Hepatic stellate cell (primary cell): ENCODE data around the gene KRR1.
A peak's percentile ranks its signal among the peaks of the same experiment; 100 is the strongest.
"Not testable (repeated sequence)": the region's sequence is repeated elsewhere in the genome, so short reads cannot be mapped to it uniquely, and the experiment has no call there.

Experiments
- DNase-seq: peaks from one replicate; pipeline ENCODE4 v3.0.0; 2011; ENCODE audit warnings: low spot score

Gene KRR1

DNA sequence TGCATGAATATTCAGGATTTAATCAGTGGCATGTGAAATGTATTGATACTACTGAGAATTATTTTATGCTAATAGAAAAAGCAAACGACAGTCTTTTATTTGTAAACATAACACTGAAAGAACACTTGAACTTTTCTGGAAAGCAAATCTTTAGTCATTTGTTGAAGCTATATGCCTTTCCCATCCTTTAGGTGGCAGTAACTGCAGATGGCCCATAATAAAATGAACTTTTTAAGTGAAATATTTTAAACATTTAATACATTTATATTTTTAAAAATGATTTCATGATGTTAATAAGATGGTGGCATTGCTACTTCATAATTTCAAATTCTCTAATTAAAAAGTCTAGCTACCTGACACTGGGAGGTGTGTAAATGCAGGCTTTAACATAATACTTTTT lies 13.9 kb upstream of the KRR1 start:
- no peak for DNase-seq

GRCh38 chr12:75522124-75522523 lies 10.7 kb upstream of the KRR1 start:
- not testable (repeated sequence) for DNase-seq

DNA sequence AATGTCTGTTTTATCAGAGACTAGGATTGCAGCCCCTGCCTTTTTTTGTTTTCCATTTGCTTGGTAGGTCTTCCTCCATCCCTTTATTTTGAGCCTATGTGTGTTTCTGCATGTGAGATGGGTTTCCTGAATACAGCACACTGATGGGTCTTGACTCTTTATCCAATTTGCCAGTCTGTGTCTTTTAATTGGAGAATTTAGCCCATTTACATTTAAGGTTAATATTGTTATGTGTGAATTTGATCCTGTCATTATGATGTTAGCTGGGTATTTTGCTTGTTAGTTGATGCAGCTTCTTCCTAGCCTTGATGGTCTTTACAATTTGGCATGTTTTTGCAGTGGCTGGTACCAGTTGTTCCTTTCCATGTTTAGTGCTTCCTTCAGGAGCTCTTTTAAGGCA lies 9.8 kb upstream of the KRR1 start:
- DNase-seq: not testable (repeated sequence)

- DNase-seq: no peak
Measured at GRCh38 chr12:75509621-75510020, 1.8 kb downstream of the KRR1 start.

DNA sequence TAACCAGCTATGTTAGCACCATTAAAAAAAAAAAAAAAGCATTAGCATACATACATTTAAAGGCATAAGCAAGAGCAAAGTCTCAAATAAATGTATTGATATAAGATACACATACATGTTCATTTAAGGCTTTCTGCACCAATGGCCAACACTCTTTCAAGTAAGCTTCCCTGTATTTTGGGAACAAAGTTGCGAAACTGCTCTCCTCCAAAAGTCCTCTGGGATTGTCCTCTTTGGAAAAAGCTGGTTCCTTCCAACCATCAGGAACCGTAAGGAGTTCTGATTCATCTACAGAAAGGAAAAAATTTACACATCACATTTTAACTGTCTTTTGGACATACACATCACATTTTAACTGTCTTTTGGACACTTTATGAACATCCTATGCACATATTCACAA lies 3.2 kb downstream of the KRR1 start:
- DNase-seq: no peak

GRCh38 chr12:75507086-75507485 lies 4.3 kb downstream of the KRR1 start:
- no peak for DNase-seq

DNA sequence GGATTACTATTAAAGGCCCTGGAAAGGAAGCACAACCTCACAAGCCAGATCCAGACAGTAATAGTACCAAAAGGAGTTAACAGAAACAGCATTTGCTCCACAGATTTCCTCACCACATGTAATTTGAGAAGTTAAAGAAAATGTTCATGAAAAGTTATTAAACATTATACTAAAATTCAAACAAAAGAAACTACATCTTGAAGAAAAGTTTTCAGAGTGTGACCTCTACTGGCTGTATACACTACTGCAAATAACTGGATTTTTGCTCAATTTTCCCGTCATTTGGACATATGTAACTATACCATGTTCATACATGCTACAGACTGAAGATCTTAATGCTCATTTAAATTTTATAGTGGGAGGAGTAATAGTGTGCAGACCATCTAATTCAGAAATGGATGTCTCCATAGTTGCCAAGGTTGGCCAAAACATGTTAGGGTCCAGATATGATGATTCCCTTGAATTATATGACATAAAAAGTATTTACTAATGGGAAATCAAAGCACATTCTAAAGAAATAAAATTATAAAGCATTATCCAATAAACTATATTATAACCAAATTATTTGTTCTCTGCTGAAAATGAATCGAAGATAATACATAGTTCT lies 5.6 kb downstream of the KRR1 start:
- DNase-seq: no peak

- DNase-seq: no peak
Measured at GRCh38 chr12:75503866-75504265, 7.5 kb downstream of the KRR1 start.

DNA sequence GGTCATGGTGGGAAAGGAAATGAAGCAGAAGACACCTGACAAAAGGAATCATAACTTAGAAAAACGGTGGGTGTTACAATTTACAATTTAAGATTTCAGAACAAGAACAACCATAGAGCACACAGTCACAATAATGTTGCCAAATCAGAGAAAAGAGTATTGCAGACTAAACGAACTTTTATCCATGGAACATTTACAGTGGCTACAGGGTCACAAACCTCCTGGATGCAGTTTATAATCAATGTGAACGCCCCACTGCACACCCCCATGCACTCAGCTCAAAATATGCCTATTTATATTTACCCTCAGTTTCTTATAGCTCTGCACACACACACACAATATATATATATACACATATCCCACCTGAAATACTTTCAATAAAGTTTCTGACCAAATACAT lies 8.0 kb downstream of the KRR1 start:
- no peak for DNase-seq

DNA sequence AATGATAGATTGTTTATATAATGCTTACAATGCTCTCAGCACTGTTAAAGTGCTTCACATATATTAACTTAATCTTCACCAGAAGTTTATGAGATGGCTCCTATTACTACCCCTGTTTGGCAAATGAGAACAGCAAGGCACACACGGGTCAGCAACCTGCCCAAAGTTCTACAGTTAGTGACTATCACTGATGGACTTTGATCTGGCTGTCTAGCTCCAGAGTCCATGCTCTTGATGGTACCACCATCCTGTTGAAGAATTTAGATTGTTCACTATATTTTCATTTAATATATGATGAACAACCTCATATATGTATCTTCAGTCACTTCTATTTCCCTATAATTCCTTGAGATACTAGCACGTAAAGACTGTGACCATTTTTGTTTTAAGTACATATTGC lies 20.2 kb downstream of the KRR1 start:
- DNase-seq: no peak

- no peak for DNase-seq
Measured at GRCh38 chr12:75489613-75490210, 21.7 kb downstream of the KRR1 start.

DNA sequence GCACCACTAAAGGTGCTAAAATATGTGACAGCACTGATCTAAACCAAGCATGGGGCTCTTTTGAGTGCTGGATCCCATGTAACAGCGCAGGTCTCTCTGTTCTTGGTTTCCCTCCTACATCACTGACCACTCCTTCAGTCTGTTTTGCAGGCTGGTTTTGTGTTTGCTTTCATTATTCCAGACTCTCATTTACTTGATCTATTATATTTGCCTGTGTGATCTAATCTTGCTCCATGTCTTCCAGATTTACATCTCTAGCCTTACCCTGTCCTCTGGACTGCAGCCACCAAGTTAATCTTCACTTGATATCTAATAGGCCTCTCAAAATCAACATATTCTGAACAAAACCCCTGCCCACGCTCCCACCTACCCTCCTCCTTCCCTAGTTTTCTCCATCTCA lies 22.2 kb downstream of the KRR1 start:
- no peak for DNase-seq

DNA sequence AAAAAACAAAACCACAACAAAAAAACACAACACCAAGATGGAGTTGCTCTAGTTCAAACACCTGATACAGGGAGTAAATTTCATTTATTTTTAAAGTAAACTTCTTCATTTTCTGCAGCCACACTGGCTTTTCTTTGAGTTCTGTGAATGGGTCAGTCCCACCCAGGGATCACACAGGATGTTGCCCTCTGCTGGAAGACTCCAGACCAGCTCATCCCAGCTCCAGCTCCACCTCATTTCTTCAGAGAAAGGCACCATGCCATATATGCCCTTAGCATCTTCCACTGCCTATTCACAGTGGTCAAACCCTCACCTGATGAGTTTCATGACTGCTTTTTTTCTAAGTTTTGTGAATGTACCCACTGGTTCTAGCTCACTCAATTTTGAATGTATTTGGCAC lies 22.9 kb downstream of the KRR1 start:
- peak; percentile 54 for DNase-seq

GRCh38 chr12:75487308-75487707 lies 24.1 kb downstream of the KRR1 start:
- no peak for DNase-seq

DNA sequence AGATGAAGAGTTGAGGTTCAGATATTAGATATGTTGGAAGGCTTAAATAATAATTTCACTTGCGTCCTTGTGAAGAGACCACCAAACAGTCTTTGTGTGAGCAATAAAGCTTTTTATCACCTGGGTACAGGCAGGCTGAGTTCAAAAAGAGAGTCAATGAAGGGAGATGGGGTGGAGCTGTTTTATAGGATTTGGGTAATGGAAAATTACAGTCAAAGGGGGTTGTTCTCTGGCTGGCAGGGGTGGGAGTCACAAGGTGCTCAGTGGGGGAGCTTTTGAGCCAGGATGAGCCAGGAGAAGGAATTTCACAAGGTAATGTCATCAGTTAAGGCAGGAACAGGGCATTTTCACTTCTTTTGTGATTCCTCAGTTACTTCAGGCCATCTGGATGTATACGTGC lies 27.0 kb downstream of the KRR1 start:
- not testable (repeated sequence) for DNase-seq

- no peak for DNase-seq
Measured at GRCh38 chr12:75483431-75483830, 28.0 kb downstream of the KRR1 start.

DNA sequence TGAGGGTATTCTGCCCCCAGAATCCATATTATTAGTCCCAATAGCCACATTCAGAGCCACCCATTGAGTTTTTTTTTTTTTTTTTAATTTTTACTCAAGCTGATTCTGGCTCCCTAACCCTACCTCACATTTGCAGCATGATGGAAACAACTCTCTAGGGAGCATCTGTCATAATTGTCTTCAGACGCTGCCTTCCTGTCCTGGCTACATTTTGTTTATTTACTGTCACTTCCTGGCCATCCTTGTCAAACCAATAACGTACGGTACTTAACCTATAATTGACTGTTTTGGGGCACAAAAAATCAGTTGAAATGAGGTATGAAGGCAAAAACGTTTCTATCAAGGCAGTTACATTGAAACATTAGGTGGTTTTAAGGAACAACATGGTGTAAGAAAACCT lies 28.8 kb downstream of the KRR1 start:
- DNase-seq: no peak

DNA sequence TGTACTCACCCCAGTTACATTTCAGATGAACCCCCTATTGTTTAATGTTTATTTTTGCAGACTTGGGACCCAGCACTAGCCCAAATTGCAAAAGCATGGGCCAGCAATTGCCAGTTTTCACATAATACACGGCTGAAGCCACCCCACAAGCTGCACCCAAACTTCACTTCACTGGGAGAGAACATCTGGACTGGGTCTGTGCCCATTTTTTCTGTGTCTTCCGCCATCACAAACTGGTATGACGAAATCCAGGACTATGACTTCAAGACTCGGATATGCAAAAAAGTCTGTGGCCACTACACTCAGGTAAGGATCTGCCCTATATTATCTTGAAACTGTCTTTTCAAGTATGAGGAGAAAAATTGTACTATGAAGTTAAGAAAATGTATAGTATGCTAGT lies 29.6 kb downstream of the KRR1 start:
- DNase-seq: no peak

- no peak for DNase-seq
Measured at GRCh38 chr12:75481013-75481705, 30.2 kb downstream of the KRR1 start.

- peak; percentile 66 for DNase-seq
Measured at GRCh38 chr12:75480469-75480949, 30.9 kb downstream of the KRR1 start, which contains the start of gene GLIPR1. Gene GLIPR1, plus strand, starts transcription at chr12:75480755. Its CDS starts 126 bp downstream, at chr12:75480881.

DNA sequence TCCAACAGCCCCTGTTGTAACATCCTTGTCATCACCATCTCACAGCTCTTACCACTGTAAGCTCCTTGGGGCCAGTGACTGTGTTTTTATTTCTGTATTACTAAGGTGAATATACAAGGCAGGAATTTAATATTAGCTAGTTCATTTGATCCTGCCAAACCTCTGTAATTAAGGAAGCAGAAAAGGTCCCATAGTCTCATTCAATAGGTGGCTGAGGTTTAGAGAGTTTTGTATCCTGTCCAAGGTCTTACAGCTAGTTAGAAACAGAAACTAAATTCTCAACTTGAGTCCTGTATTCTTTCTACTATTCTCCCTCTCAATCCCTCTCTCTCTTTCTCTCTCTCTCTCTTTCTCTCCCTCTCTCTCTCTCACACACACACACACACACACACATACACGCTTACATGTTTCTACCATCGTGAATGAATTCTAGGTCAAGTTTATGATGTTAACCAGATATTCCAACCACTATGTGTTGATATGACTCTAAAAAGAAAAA lies 31.4 kb downstream of the KRR1 start:
- no peak for DNase-seq

DNA sequence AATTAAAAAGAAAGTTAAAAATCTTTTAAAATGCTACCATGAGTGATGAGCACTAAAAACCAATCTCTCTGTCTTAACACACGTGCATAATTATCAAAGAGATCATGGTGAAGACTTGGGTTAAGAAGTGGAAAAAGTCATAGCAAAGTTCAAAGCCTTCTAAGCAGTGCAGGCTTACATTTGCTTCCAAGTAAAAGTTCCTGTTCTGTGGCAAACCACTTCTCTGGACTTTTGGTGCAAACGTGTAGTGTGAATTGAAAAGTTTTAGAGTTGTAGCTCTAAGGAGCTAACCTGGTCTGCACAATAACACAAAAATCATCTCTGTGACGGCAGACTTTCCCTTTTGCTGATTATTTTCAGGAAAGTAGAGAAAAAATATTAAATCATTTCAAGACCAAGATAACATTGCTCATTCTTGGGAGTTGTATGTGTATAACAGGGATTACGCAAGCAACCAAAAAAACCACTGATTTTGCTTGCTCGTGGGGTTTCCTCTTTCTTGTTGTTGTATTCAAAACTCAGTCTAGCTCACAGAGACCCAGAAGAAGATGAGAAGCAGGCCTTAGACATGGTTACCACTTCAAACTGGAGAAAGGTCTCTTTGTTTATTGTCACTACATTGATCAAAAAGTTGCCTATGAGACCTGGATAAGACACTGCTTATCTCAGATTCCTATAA lies 33.2 kb downstream of the KRR1 start:
- DNase-seq: no peak

DNA sequence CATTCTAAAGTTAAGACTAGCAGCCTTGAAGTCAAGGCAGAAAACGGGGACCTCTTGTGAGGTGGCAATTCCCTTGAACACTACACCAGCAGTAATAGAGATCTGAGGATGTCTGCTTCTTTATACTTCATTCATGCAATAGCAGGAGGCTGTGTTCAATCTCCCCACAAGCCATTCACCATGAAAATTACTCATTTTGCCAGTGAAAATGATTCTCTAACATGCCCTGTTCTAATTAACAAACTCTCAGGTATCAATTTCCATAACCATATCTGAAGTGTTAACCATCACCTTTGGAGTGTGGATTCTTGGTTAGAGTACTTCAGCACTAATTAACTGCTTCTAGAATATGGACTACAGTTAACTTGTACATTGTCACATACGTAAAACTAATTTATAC lies 34.3 kb downstream of the KRR1 start:
- no peak for DNase-seq
